ENCODE measurements around the gene FOXL2. TPM values are rescaled to one million over a fixed set of nuclear protein-coding genes. Genes with fewer than 3 reads are reported as not detected.

The FOXL2 gene
- total RNA-seq, 4 donors from 2014 or later: not detected

DNA sequence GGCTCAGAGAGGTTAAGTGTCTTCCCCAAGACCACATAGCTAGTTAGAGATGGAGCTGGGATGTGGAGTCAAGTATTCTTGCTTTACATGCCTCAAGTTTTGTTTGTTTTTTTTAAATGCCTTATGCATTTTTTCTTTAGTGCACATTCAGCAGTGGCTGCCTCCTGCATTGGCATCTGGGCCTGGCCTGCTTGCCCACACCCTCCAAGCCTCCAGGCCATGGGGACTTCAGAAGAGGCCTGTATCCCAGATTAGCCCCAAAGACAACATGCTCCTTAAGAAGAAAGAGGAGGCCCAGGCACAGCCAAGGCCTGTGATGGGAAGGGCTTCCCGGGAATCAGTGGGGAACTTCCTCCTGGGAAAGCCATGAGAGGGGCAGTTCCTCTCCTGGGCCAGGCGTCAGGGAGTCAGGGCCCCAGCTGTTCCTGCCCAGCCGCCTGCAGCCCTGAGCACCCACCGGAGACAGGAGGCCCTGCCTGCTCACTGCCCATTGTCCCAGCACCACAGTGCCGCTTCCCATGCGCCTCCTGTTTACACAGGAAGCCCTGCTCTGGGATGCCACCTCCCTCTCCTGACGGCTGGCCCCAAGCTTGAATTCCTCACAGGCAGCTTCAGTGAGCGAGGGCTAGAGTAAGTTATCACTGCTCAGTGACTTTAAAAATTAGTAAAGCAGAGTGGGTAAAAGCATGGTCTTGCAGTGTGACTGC lies 16.1 kb upstream of the FOXL2 start:
- 75% methylated on average over 7 of the region's 8 CpGs; no CpG with 5 or more reads in 1 of the 2 donors for WGBS, 2 donors (ENCODE audit: low coverage in 1 of 2)

DNA sequence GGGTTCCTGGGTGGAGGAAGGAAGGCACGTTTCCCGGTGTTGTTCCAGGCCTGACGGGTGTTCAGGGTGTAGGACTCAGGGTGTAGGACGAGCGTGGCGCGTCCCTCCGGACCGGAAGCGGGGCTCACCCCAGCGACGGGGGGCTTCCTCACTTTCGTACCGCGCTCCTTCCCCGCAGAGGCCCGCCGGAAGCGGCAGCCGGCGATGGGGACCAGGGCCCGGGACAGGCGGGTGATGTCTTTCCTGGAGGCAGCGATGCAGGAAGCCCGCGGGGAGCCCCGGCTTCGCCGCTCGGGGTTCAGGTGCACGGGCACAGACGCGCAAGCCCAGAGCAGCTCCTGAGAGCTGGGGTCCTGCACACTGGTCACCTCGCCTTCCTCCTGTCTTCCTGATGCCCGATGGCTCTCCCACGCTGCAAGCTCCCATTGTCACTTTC lies 13.5 kb upstream of the FOXL2 start:
- in situ Hi-C loops (cut with MboI; ENCODE audit: low pct_ligation_motif_present in 1 of 4, low pct_unique_long_range_greater_than_20kb in 1 of 4, low sequenced_read_pairs in 3 of 4): no loop called here

More for the DNA sequence above, 16.1 kb upstream of the FOXL2 start:
- in situ Hi-C loops (cut with MboI; ENCODE audit: low pct_ligation_motif_present in 1 of 4, low pct_unique_long_range_greater_than_20kb in 1 of 4, low sequenced_read_pairs in 3 of 4): no loop called here
- TF ChIP-seq, protein P1, sequence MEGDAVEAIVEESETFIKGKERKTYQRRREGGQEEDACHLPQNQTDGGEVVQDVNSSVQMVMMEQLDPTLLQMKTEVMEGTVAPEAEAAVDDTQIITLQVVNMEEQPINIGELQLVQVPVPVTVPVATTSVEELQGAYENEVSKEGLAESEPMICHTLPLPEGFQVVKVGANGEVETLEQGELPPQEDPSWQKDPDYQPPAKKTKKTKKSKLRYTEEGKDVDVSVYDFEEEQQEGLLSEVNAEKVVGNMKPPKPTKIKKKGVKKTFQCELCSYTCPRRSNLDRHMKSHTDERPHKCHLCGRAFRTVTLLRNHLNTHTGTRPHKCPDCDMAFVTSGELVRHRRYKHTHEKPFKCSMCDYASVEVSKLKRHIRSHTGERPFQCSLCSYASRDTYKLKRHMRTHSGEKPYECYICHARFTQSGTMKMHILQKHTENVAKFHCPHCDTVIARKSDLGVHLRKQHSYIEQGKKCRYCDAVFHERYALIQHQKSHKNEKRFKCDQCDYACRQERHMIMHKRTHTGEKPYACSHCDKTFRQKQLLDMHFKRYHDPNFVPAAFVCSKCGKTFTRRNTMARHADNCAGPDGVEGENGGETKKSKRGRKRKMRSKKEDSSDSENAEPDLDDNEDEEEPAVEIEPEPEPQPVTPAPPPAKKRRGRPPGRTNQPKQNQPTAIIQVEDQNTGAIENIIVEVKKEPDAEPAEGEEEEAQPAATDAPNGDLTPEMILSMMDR (IDR thresholded peaks at IDR 0.05): no peak
- TF ChIP-seq POLR2A (IDR thresholded peaks at IDR 0.05) (no peak), POLR2AphosphoS5 (IDR thresholded peaks at IDR 0.05) (no peak), EP300 (IDR thresholded peaks at IDR 0.05; ENCODE audit: low read depth) (no peak)
- H3K4me1 ChIP-seq: peaks cover 0 to 5% (median 2%) of the 10 kb centered on the region in 4 donors
- H3K9me3 ChIP-seq: peaks cover 0 to 4% of the 10 kb centered on the region in 2 donors
- intact Hi-C loops (cut with DNase I; ENCODE audit: low total_unique reads): no loop called here
- H3K27ac ChIP-seq: no peak overlapping the region
- H3K27me3 ChIP-seq: peaks cover 70% of the 10 kb centered on the region
- DNase-seq: no peak
- H3K36me3 ChIP-seq: no peaks in the 10 kb centered on the region
- no peak overlapping the region for H3K4me3 ChIP-seq

DNA sequence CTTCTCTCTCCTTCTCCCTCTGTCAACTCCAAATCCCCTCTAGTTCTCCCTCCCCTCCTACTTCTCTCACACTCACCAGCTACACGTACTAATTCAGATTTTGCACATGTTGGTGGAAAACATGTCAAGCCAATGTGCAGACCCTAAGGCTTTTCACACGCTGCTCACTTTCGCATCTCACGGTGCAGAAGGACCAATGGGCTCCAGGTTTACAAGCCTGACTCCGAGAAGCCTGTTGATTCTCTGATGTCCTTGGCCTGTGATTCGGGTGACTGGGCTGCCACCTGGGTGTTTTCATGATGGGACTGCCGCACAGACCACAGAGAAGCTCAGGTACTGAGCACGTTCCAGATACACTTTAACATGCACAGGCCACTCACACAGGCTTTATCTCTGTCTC lies 3.8 kb upstream of the FOXL2 start:
- intact Hi-C loops (cut with DNase I; ENCODE audit: low total_unique reads): no loop called here
- no peaks in the 10 kb centered on the region for H3K36me3 ChIP-seq
- WGBS, 2 donors (ENCODE audit: low coverage in 1 of 2): 68 to 82% methylated on average over 2 to 8 of the region's 8 CpGs
- in situ Hi-C loops (cut with MboI; ENCODE audit: low pct_ligation_motif_present in 1 of 4, low pct_unique_long_range_greater_than_20kb in 1 of 4, low sequenced_read_pairs in 3 of 4): no loop called here
- no peaks in the 10 kb centered on the region for H3K9me3 ChIP-seq
- H3K4me3 ChIP-seq: no peak overlapping the region
- H3K27me3 ChIP-seq: peaks cover 100% of the 10 kb centered on the region
- H3K4me1 ChIP-seq: peaks cover 16 to 29% (median 27%) of the 10 kb centered on the region in 4 donors
- H3K27ac ChIP-seq: no peak overlapping the region
- DNase-seq: no peak
- TF ChIP-seq POLR2AphosphoS5 (IDR thresholded peaks at IDR 0.05) (no peak), EP300 (IDR thresholded peaks at IDR 0.05; ENCODE audit: low read depth) (no peak), POLR2A (IDR thresholded peaks at IDR 0.05) (no peak)
- TF ChIP-seq, protein P1 (IDR thresholded peaks at IDR 0.05): no peak

More for the DNA sequence above, 13.5 kb upstream of the FOXL2 start:
- Histone ChIP-seq H3K36me3 (no peaks in the 10 kb centered on the region), H3K4me1 (peaks cover 0 to 5% (median 2%) of the 10 kb centered on the region in 4 donors), H3K27ac (no peak overlapping the region), H3K9me3 (peaks cover 0 to 4% of the 10 kb centered on the region in 2 donors), H3K4me3 (no peak overlapping the region), H3K27me3 (peaks cover 80% of the 10 kb centered on the region)
- TF ChIP-seq POLR2AphosphoS5 (IDR thresholded peaks at IDR 0.05) (no peak), EP300 (IDR thresholded peaks at IDR 0.05; ENCODE audit: low read depth) (no peak), POLR2A (IDR thresholded peaks at IDR 0.05) (no peak)
- TF ChIP-seq, protein P1 (IDR thresholded peaks at IDR 0.05): no peak
- 11 to 25% methylated on average over 4 to 30 of the region's 36 CpGs for WGBS, 2 donors (ENCODE audit: low coverage in 1 of 2)
- no peak for DNase-seq
- intact Hi-C loops (cut with DNase I; ENCODE audit: low total_unique reads): no loop called here

DNA sequence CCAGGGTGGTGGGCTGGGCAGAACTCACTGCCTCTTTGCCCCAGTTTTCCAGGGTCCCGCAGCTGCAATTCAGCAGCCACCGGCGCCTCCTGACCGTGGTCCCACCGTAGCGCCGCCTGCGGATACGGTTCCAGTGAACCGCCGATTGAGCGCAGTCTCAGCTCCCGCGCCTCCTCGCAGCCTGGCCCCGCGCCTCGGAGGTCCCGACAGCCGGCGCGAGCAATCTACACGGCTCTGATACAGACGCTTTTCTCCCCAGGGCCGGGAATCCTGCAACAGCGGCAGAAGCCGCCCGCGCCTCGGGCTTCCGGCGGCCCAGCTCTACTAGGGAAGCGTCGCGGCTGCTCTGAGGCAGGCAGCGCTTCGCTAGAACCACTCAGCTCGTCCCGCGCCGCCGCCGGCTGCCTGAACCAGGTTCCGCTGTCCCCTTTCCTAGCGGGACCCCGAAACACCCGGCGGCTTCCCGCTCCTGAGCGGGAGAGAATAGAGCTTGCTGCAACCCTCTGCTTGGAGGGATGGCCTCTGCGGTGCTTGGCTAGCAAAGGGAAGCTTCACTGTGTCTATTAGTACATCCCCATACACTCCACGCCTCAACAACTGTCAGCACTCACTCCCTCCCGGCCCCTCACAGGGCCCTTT lies 3.2 kb upstream of the FOXL2 start:
- no peaks in the 10 kb centered on the region for H3K9me3 ChIP-seq
- H3K4me1 ChIP-seq: peaks cover 20 to 33% (median 32%) of the 10 kb centered on the region in 4 donors
- H3K36me3 ChIP-seq: no peaks in the 10 kb centered on the region
- H3K4me3 ChIP-seq: peak overlapping the region in 3 of 4 donors; percentile 11 to 44 (median 21)
- intact Hi-C loops (cut with DNase I; ENCODE audit: low total_unique reads) (no loop called here), in situ Hi-C loops (cut with MboI; ENCODE audit: low pct_ligation_motif_present in 1 of 4, low pct_unique_long_range_greater_than_20kb in 1 of 4, low sequenced_read_pairs in 3 of 4) (no loop called here)
- H3K27ac ChIP-seq: no peak overlapping the region
- 0 to 8% methylated on average over 1 to 37 of the region's 53 CpGs for WGBS, 2 donors (ENCODE audit: low coverage in 1 of 2)
- TF ChIP-seq POLR2AphosphoS5 (IDR thresholded peaks at IDR 0.05): no peak
- TF ChIP-seq, protein P1 (IDR thresholded peaks at IDR 0.05): no peak
- TF ChIP-seq POLR2A (IDR thresholded peaks at IDR 0.05): no peak
- TF ChIP-seq EP300 (IDR thresholded peaks at IDR 0.05; ENCODE audit: low read depth): no peak
- DNase-seq: no peak
- peaks cover 100% of the 10 kb centered on the region for H3K27me3 ChIP-seq
